GM10266 (cell line): ENCODE data around the gene COL12A1.

Experiments
- DNase-seq: peaks from one replicate; pipeline ENCODE4 v3.0.0; 2012; ENCODE audit errors: extremely low spot score
- TF ChIP-seq, protein P1 (sequence below): IDR thresholded peaks from 2 replicates; pipeline ENCODE4 v1.5.1; 2012; ENCODE audit warnings: mild to moderate bottlenecking, low read depth; ENCODE audit not compliant: control insufficient read depth, insufficient read depth; ENCODE audit errors: missing control alignments

The COL12A1 gene

DNA sequence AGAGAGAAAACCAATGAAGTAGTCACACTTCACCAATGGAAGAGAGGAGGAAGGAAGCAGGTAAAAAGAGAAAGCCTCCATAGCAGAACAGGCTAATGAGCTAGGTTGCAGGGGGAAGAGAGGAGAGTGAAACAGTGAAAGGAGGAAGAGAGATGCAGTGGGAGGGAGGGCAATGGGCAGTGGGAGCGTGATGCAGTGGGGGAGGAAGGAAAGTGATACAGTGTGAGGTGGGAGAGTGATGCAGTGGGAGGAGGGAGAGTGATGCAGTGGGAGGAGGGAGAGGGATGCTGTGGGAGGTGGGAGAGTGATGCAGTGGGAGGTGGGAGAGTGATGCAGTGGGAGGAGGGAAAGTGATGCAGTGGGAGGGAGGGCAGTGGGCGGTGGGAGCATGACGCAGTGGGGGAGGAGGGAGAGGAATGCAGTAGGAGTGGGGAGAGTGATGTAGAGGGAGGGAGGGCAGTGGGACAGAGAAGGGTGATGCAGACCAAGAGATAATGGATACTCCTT is 29.7 kb downstream of the COL12A1 start:
- DNase-seq: no peak
- TF ChIP-seq, protein P1, sequence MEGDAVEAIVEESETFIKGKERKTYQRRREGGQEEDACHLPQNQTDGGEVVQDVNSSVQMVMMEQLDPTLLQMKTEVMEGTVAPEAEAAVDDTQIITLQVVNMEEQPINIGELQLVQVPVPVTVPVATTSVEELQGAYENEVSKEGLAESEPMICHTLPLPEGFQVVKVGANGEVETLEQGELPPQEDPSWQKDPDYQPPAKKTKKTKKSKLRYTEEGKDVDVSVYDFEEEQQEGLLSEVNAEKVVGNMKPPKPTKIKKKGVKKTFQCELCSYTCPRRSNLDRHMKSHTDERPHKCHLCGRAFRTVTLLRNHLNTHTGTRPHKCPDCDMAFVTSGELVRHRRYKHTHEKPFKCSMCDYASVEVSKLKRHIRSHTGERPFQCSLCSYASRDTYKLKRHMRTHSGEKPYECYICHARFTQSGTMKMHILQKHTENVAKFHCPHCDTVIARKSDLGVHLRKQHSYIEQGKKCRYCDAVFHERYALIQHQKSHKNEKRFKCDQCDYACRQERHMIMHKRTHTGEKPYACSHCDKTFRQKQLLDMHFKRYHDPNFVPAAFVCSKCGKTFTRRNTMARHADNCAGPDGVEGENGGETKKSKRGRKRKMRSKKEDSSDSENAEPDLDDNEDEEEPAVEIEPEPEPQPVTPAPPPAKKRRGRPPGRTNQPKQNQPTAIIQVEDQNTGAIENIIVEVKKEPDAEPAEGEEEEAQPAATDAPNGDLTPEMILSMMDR: no peak

DNA sequence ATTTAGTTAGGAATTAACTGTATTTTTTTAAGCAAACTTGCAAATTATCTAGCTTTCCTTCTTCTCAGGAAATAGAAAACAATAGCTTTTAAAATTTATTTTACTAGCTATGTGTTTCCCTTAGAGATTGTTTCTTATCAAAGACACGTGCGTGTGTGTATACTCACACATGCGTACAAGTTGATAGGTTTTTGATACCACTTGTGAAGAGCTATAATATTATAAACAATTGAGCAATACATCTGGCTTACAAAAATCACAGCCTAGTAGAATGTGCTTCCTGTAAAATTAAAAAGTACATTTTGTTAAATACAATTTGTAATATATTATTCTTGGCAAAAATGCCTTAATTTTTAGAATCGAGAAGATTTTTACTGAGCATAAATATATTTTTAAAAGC is 33.9 kb downstream of the COL12A1 start:
- TF ChIP-seq, protein P1: no peak
- DNase-seq: no peak

DNA sequence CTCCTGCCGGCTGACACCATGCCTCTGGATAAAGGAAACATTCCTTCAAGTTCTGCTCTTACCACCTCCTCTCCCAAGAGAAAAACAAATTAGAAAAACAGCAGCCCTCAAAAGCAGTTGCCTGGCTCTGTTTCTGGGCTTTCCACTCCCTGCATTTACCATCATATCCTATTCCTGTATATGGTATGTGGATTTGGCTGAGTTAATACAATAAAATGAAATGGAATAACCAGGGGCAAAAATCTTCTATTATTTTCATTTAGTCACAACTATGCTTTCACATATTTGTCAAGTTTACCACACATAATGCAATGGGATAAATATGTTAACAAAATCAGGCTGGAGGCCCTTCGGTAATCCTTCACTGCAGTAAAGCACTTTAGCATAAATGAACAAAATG is 34.3 kb downstream of the COL12A1 start:
- TF ChIP-seq, protein P1: no peak
- DNase-seq: no peak

DNA sequence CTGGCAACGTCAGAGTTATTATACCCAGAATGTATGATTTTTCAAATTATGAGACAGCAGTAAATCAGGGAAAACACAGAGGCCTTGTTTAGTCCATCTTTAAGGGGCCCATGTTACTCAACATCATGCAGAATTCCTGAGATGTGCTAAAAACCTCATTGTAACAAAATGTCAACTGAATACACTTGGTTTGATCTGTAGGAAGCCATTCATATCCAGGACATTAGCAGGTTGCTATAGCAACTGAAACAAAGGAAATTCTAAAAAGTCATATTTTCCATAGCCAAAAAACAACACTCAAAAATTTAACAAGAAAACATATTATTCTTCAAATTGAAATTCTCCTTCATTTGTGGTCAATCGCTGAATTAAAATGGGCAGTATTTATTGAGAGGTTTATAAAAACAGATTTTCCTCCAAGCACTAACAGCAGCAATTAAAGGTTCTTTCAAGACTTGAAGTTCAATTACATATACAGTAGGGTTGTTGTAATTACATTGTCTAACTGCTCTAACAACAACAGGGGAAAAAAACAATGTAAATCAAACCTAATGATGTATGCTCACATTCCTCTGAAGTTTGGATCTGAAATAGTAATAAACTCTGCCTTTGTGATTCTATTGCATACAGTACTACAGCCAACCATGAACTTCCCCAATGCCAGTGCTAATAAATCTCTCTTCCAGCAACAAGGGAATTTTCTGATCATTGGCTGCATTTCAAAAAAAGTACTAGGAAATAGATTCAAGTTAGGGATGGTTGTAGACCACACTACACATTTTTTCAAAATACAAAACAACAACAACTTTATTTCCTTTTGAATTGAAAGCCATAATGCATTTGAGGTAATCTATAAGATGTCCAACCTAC is 34.9 kb downstream of the COL12A1 start:
- no peak for DNase-seq
- TF ChIP-seq, protein P1: no peak

DNA sequence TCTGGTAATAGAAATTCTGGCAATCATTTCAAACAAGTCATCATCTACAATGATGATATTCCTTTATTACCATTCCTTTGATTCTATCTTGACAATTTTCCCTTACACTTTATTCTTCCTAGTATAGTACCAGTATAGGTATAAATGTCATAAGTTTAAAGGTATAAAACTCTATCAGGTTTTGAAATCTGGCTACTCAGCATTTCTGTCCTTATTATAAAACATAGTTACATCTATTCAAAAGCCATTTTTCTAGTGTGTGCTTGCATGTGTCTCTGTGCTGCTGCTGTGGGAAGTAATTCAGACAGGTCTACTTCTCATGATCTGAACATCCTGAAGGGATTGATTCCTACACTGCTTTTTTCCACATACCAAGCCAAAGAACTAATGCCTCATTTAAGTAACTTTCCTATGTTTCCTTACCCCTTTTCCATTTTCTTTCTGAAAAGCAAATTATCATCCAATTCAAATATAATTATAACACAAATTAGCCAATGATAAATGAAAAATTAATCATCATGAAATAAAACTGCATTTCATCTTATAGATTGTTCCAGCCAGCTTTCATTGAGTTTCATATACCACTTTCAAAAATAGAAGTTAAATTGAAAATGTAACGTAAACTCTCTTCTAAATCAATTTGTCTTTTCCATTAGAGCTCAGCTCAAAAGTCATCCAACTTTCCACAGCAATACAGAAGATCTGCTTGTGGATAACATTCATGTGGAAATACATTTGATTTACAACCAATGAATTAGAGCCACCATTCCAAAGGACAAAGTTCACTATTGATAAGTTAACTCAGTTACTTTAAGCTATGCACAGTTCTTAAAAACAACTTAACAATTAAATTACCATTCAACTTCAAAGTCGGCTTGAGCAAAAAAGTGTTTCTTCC is 35.9 kb downstream of the COL12A1 start:
- TF ChIP-seq, protein P1: no peak
- DNase-seq: no peak

DNA sequence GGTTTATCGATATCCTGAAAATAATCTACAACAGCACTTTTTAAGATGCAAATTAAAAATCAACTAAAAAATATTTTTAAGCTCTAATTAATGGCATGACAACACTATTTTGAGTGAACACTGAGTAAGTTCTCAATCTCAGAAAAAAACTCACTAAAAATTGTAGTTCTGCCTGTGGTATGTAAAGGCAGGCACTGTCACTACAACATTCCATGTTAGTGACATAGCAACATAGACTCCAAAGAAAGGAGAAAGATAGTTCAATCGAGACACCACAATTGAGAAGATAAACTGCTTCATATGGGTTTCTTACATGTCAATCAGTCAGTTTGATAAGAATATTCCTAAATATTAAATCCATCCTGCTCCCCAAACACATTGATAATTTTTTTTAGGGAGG is 38.0 kb downstream of the COL12A1 start:
- TF ChIP-seq, protein P1: no peak
- DNase-seq: no peak
